Neuronal stem cell (in vitro differentiated cells): ENCODE data around the gene CSMD2.
A peak's percentile ranks its signal among the peaks of the same experiment; 100 is the strongest.

Experiments
- DNase-seq: peaks from one replicate; pipeline ENCODE4 v3.0.0-alpha.2; 2013; ENCODE audit warnings: low spot score
- H2AFZ ChIP-seq: one replicate; pipeline ENCODE4 v1.6.1; 2013; ENCODE audit warnings: mild to moderate bottlenecking, low read length, inconsistent platforms
- H2AK5ac ChIP-seq: 2 replicates; pipeline ENCODE4 v1.6.1; 2013; ENCODE audit warnings: low read depth, mild to moderate bottlenecking, inconsistent platforms, low read length, moderate library complexity, mixed read lengths
- H2BK120ac ChIP-seq: 2 replicates; pipeline ENCODE4 v1.6.1; 2013; ENCODE audit warnings: low read depth, mild to moderate bottlenecking, inconsistent platforms, low read length, moderate library complexity, mixed read lengths
- H2BK12ac ChIP-seq: one replicate; pipeline ENCODE4 v1.6.1; 2013; ENCODE audit warnings: low read length, inconsistent platforms
- H2BK15ac ChIP-seq: 2 replicates; pipeline ENCODE4 v1.6.1; 2013; ENCODE audit warnings: mild to moderate bottlenecking, low read length, inconsistent platforms, mixed read lengths
- H2BK5ac ChIP-seq: one replicate; pipeline ENCODE4 v1.6.1; 2013; ENCODE audit warnings: inconsistent platforms, mild to moderate bottlenecking, low read length, moderate library complexity
- H3K14ac ChIP-seq: one replicate; pipeline ENCODE4 v1.6.1; 2013; ENCODE audit warnings: low read length, inconsistent platforms
- H3K18ac ChIP-seq: 2 replicates; pipeline ENCODE4 v1.6.1; 2013; ENCODE audit warnings: low read length, inconsistent platforms
- H3K23ac ChIP-seq: 2 replicates; pipeline ENCODE4 v1.6.1; 2013; ENCODE audit warnings: low read depth, mild to moderate bottlenecking, mixed read lengths, low read length, inconsistent platforms; ENCODE audit not compliant: poor library complexity
- H3K27ac ChIP-seq: replicated peaks from 3 replicates; pipeline ENCODE4 v1.5.1; 2013; ENCODE audit warnings: low read length, inconsistent platforms
- H3K27me3 ChIP-seq, 3 experiments: 2 replicates each; pipeline ENCODE4 v1.6.1; 2013; ENCODE audit warnings: low read length in 3 of 3, mild to moderate bottlenecking in 2 of 3, inconsistent platforms in 1 of 3, low read depth in 1 of 3, mixed read lengths in 1 of 3, moderate library complexity in 1 of 3; ENCODE audit not compliant: control insufficient read depth in 3 of 3, insufficient read depth in 3 of 3
- H3K36me3 ChIP-seq, 2 donors: replicated peaks in 1 of 2; 2 replicates each; pipeline ENCODE4 v1.6.1; 2013; ENCODE audit warnings: low read length in 2 of 2; ENCODE audit not compliant: control insufficient read depth in 2 of 2, insufficient read depth in 2 of 2
- H3K4ac ChIP-seq: 2 replicates; pipeline ENCODE4 v1.6.1; 2013; ENCODE audit warnings: inconsistent platforms, mild to moderate bottlenecking, low read length, moderate library complexity
- H3K4me1 ChIP-seq, 2 donors: 1 replicate in 1 of 2; 2 replicates in 1 of 2; pipeline ENCODE4 v1.6.1; 2013; ENCODE audit warnings: low read length in 2 of 2, low read depth in 1 of 2; ENCODE audit not compliant: control insufficient read depth in 2 of 2, insufficient read depth in 1 of 2
- H3K4me2 ChIP-seq: one replicate; pipeline ENCODE4 v1.6.1; 2013; ENCODE audit warnings: mild to moderate bottlenecking, low read length, inconsistent platforms; ENCODE audit not compliant: insufficient read depth, poor library complexity, severe bottlenecking
- H3K4me3 ChIP-seq, 2 donors: 2 replicates each; pipeline ENCODE4 v1.5.1; 2013; ENCODE audit warnings: low read length in 2 of 2, mild to moderate bottlenecking in 2 of 2, inconsistent platforms in 1 of 2, moderate library complexity in 1 of 2
- H3K79me1 ChIP-seq: one replicate; pipeline ENCODE4 v1.6.1; 2013; ENCODE audit warnings: low read depth, mild to moderate bottlenecking, inconsistent platforms, low read length, moderate library complexity
- H3K9ac ChIP-seq: one replicate; pipeline ENCODE4 v1.6.1; 2013; ENCODE audit warnings: mild to moderate bottlenecking, low read depth, low read length, inconsistent platforms; ENCODE audit not compliant: poor library complexity
- H3K9me3 ChIP-seq, 2 donors: replicated peaks in 1 of 2; 2 replicates each; pipeline versions ENCODE3 to v1.6.1; 2013; ENCODE audit warnings: low read length in 2 of 2, mild to moderate bottlenecking in 2 of 2, inconsistent platforms in 1 of 2, low read depth in 1 of 2, mixed read lengths in 1 of 2, moderate library complexity in 1 of 2; ENCODE audit not compliant: control insufficient read depth in 2 of 2, insufficient read depth in 1 of 2
- H4K8ac ChIP-seq: one replicate; pipeline ENCODE4 v1.6.1; 2013; ENCODE audit warnings: low read depth, mild to moderate bottlenecking, inconsistent platforms, low read length, moderate library complexity
- H4K91ac ChIP-seq: one replicate; pipeline ENCODE4 v1.6.1; 2013; ENCODE audit warnings: low read length, low read depth, mild to moderate bottlenecking, inconsistent platforms; ENCODE audit not compliant: poor library complexity
- WGBS, 2 donors: extraction: QIAGEN DNeasy Blood & Tissue Kit; methylation state at CpG; one replicate each; pipeline ENCODE4 v1.1.7; 2013; ENCODE audit warnings: missing lambda C conversion rate in 2 of 2, mixed read lengths in 1 of 2; ENCODE audit not compliant: insufficient read length in 2 of 2, insufficient replicate concordance in 1 of 2; ENCODE audit errors: extremely low coverage in 2 of 2; 5-methylcytosine and 5-hydroxymethylcytosine counted together

Gene CSMD2

DNA sequence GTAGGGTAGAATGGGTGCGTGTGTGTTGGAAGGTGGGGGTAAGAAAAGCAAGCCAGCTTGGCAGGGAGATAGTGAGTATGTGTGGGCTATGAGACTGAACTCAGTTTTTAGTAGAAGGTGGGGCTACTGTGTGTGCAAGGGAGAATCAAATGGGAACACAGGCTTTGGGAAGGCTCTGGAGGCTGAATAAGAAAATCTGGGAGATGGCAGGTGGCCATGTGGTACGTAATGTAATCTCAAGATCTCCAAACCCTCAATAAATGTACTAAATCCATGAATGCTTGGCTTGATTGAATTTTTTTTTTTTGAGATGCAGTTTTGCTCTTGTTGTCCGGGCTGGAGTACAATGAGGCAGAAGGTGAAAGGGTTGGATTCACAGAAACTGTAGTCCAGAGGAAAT lies 696.1 kb downstream of the CSMD2 start:
- H3K4ac ChIP-seq, result no peak overlapping the region
- peak overlapping the region; percentile 14 for H2AK5ac ChIP-seq
- H3K23ac ChIP-seq, result no peak overlapping the region
- H2BK12ac ChIP-seq, result no peak overlapping the region
- H4K8ac ChIP-seq, result no peak overlapping the region
- H3K4me2 ChIP-seq, result no peak overlapping the region
- no peak overlapping the region for H2BK120ac ChIP-seq
- H3K27ac ChIP-seq, result no peak overlapping the region
- H4K91ac ChIP-seq, result no peak overlapping the region
- H2AFZ ChIP-seq, result no peak overlapping the region
- H3K4me3 ChIP-seq, result no peak overlapping the region
- H3K9me3 ChIP-seq, result no peaks in the 10 kb centered on the region
- no peak for DNase-seq
- peak overlapping the region; percentile 14 for H2BK15ac ChIP-seq
- no peaks in the 10 kb centered on the region for H3K27me3 ChIP-seq
- no peak overlapping the region for H3K14ac ChIP-seq
- no peak overlapping the region for H3K18ac ChIP-seq
- no peaks in the 10 kb centered on the region for H3K79me1 ChIP-seq
- no peak overlapping the region for H2BK5ac ChIP-seq
- H3K36me3 ChIP-seq, result no peaks in the 10 kb centered on the region
- peaks cover 8 to 25% of the 10 kb centered on the region in 2 donors for H3K4me1 ChIP-seq
- no CpG with 5 or more reads among the region's 3 CpGs for WGBS, 2 donors
- H3K9ac ChIP-seq, result no peak overlapping the region

DNA sequence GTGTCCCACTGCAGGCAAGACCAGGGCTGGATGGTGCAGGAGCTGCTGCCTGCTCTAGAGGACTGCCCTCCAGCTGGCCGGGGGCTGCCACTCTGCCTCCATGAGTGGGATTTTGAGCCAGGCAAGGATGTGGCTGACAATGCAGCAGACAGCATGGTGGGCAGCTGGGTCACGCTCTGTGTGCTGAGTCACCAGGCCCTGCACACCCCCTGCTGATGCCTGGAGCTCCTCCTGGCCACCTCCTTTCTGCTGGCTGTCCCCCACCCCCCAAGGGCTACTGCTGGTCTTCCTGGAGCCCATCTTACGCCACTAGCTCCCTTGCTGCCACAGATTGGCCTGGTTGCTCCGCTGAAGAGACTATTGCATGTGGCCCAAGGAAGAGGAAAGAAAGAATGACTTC lies 696.5 kb downstream of the CSMD2 start:
- Histone ChIP-seq H3K27ac (no peak overlapping the region), H2BK15ac (peak overlapping the region; percentile 14), H2BK12ac (no peak overlapping the region), H3K18ac (peak overlapping the region; percentile 6), H2BK5ac (no peak overlapping the region), H3K4me2 (no peak overlapping the region), H3K4me3 (no peak overlapping the region), H2AK5ac (peak overlapping the region; percentile 14), H3K14ac (no peak overlapping the region), H3K9ac (no peak overlapping the region), H3K23ac (no peak overlapping the region), H3K27me3 (no peaks in the 10 kb centered on the region), H4K8ac (no peak overlapping the region), H4K91ac (no peak overlapping the region), H3K4ac (no peak overlapping the region), H2BK120ac (no peak overlapping the region), H3K36me3 (no peaks in the 10 kb centered on the region), H3K4me1 (peaks cover 8 to 25% of the 10 kb centered on the region in 2 donors), H2AFZ (no peak overlapping the region), H3K9me3 (no peaks in the 10 kb centered on the region), H3K79me1 (no peaks in the 10 kb centered on the region)
- no CpG with 5 or more reads among the region's 4 CpGs for WGBS, 2 donors
- no peak for DNase-seq

GRCh38 chr1:33468011-33468410 lies 697.0 kb downstream of the CSMD2 start:
- Histone ChIP-seq H3K4me3 (no peak overlapping the region), H3K18ac (peak overlapping the region; percentile 2), H2AK5ac (no peak overlapping the region), H3K79me1 (no peaks in the 10 kb centered on the region), H3K9me3 (no peaks in the 10 kb centered on the region), H2BK5ac (peak overlapping the region; percentile 8), H3K27ac (no peak overlapping the region), H3K4me1 (peaks cover 8 to 22% of the 10 kb centered on the region in 2 donors), H3K36me3 (no peaks in the 10 kb centered on the region), H2BK12ac (no peak overlapping the region), H4K8ac (no peak overlapping the region), H4K91ac (no peak overlapping the region), H3K27me3 (peaks cover 0 to under 1% (median 0%) of the 10 kb centered on the region in 3 experiments), H2BK15ac (no peak overlapping the region), H2AFZ (no peak overlapping the region), H3K23ac (no peak overlapping the region), H2BK120ac (no peak overlapping the region), H3K9ac (no peak overlapping the region), H3K4ac (no peak overlapping the region), H3K14ac (no peak overlapping the region), H3K4me2 (no peak overlapping the region)
- no CpG with 5 or more reads among the region's 4 CpGs for WGBS, 2 donors
- DNase-seq, result no peak

GRCh38 chr1:33466159-33466558 lies 698.9 kb downstream of the CSMD2 start:
- no peak overlapping the region for H3K4me3 ChIP-seq
- no peak overlapping the region for H2AK5ac ChIP-seq
- H3K27ac ChIP-seq, result no peak overlapping the region
- no peak overlapping the region for H2AFZ ChIP-seq
- H3K36me3 ChIP-seq, result no peaks in the 10 kb centered on the region
- no peak overlapping the region for H2BK5ac ChIP-seq
- H3K23ac ChIP-seq, result no peak overlapping the region
- no peak overlapping the region for H4K8ac ChIP-seq
- H3K79me1 ChIP-seq, result no peaks in the 10 kb centered on the region
- peaks cover 0 to 3% (median 0%) of the 10 kb centered on the region in 3 experiments for H3K27me3 ChIP-seq
- no peak overlapping the region for H2BK12ac ChIP-seq
- no CpG with 5 or more reads among the region's 6 CpGs for WGBS, 2 donors
- no peak overlapping the region for H4K91ac ChIP-seq
- H3K4me2 ChIP-seq, result no peak overlapping the region
- no peak for DNase-seq
- H3K18ac ChIP-seq, result no peak overlapping the region
- H3K9me3 ChIP-seq, result no peaks in the 10 kb centered on the region
- H3K4ac ChIP-seq, result no peak overlapping the region
- H3K9ac ChIP-seq, result no peak overlapping the region
- peaks cover 5 to 16% of the 10 kb centered on the region in 2 donors for H3K4me1 ChIP-seq
- no peak overlapping the region for H2BK120ac ChIP-seq
- H2BK15ac ChIP-seq, result no peak overlapping the region
- H3K14ac ChIP-seq, result no peak overlapping the region
